ENCODE measurements around the gene SNX13.

SNX13 gene

GRCh38 chr7:17928055-17928454 is 12.2 kb downstream of the SNX13 start:
- Histone ChIP-seq H3K4me1 (peaks cover 0 to 32% (median 2%) of the 10 kb centered on the region in 4 donors), H3K27me3 (no peaks in the 10 kb centered on the region)
- intact Hi-C loops (cut with DNase I; ENCODE audit: low total_unique reads), result no loop called here

GRCh38 chr7:17921857-17922416 is 18.4 kb downstream of the SNX13 start:
- Histone ChIP-seq H3K36me3 (no peaks in the 10 kb centered on the region), H3K9me3 (peaks cover 0 to 4% (median 2%) of the 10 kb centered on the region in 3 donors), H3K4me3 (no peak overlapping the region), H3K4me1 (peaks cover 0 to 31% (median 2%) of the 10 kb centered on the region in 4 donors), H3K27ac (no peak overlapping the region), H3K27me3 (no peaks in the 10 kb centered on the region)
- TF ChIP-seq, protein P1, sequence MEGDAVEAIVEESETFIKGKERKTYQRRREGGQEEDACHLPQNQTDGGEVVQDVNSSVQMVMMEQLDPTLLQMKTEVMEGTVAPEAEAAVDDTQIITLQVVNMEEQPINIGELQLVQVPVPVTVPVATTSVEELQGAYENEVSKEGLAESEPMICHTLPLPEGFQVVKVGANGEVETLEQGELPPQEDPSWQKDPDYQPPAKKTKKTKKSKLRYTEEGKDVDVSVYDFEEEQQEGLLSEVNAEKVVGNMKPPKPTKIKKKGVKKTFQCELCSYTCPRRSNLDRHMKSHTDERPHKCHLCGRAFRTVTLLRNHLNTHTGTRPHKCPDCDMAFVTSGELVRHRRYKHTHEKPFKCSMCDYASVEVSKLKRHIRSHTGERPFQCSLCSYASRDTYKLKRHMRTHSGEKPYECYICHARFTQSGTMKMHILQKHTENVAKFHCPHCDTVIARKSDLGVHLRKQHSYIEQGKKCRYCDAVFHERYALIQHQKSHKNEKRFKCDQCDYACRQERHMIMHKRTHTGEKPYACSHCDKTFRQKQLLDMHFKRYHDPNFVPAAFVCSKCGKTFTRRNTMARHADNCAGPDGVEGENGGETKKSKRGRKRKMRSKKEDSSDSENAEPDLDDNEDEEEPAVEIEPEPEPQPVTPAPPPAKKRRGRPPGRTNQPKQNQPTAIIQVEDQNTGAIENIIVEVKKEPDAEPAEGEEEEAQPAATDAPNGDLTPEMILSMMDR (IDR thresholded peaks at IDR 0.05), result no peak
- DNase-seq, result no peak
- intact Hi-C loops (cut with DNase I; ENCODE audit: low total_unique reads), result no loop called here

More at GRCh38 chr7:17928055-17928454, 12.2 kb downstream of the SNX13 start:
- TF ChIP-seq, protein P1 (IDR thresholded peaks at IDR 0.05), result no peak
- Histone ChIP-seq H3K9me3 (no peaks in the 10 kb centered on the region), H3K27ac (no peak overlapping the region), H3K4me3 (no peak overlapping the region), H3K36me3 (no peaks in the 10 kb centered on the region)
- DNase-seq, result no peak

GRCh38 chr7:17917842-17918241 is 22.5 kb downstream of the SNX13 start:
- no peak overlapping the region for H3K4me3 ChIP-seq
- H3K36me3 ChIP-seq, result no peaks in the 10 kb centered on the region
- DNase-seq, result no peak
- no peak overlapping the region for H3K27ac ChIP-seq
- H3K4me1 ChIP-seq, result peaks cover 0 to 22% (median 2%) of the 10 kb centered on the region in 4 donors
- TF ChIP-seq, protein P1 (IDR thresholded peaks at IDR 0.05), result no peak
- intact Hi-C loops (cut with DNase I; ENCODE audit: low total_unique reads), result no loop called here
- H3K9me3 ChIP-seq, result peaks cover 0 to 9% (median 5%) of the 10 kb centered on the region in 3 donors
- H3K27me3 ChIP-seq, result no peaks in the 10 kb centered on the region

- DNase-seq, result no peak
- TF ChIP-seq, protein P1 (IDR thresholded peaks at IDR 0.05), result no peak
- peaks cover 0 to 9% (median 5%) of the 10 kb centered on the region in 3 donors for H3K9me3 ChIP-seq
- H3K4me1 ChIP-seq, result peaks cover 0 to 11% (median 2%) of the 10 kb centered on the region in 4 donors
- H3K27ac ChIP-seq, result no peak overlapping the region
- no peaks in the 10 kb centered on the region for H3K27me3 ChIP-seq
- H3K4me3 ChIP-seq, result no peak overlapping the region
- intact Hi-C loops (cut with DNase I; ENCODE audit: low total_unique reads), result no loop called here
- no peaks in the 10 kb centered on the region for H3K36me3 ChIP-seq
Measured at GRCh38 chr7:17916786-17917185, 23.5 kb downstream of the SNX13 start.

DNA sequence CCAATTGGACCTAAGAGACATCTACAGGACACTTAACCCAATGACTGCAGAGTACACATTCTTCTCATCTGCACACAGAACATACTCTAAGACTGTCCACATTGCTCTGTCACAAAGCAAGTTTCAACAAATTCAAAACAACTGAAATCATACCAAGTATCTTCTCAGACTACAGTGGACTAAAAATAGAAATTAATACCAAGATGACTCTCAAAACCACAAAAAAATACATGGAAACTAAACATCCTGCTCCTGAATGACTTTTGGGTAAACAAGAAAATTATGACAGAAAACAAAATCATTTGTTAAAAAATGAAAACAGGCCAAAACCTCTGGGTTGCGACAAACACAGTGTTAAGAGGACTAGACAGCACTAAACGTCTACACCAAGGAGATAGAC is 24.5 kb downstream of the SNX13 start:
- Histone ChIP-seq H3K4me3 (no peak overlapping the region), H3K9me3 (peaks cover 0 to 9% (median 5%) of the 10 kb centered on the region in 3 donors), H3K27ac (no peak overlapping the region), H3K36me3 (no peaks in the 10 kb centered on the region), H3K27me3 (no peaks in the 10 kb centered on the region), H3K4me1 (peaks cover 0 to 4% (median 2%) of the 10 kb centered on the region in 4 donors)
- intact Hi-C loops (cut with DNase I; ENCODE audit: low total_unique reads), result no loop called here
- TF ChIP-seq, protein P1 (IDR thresholded peaks at IDR 0.05), result no peak
- no peak for DNase-seq
